Measurements from ENCODE around the gene SCAANT1. TPM values are rescaled to one million over a fixed set of nuclear protein-coding genes. Genes with fewer than 3 reads are reported as not detected.

The SCAANT1 gene
- total RNA-seq, 1 experiment from 2014 or later: not detected

- Histone ChIP-seq H2AFZ (ENCODE audit: low read length) (no peak overlapping the region), H3K27me3 (ENCODE audit: insufficient read depth, low read length) (no peaks in the 10 kb centered on the region), H3K4me1 (ENCODE audit: insufficient read depth, low read length) (no peaks in the 10 kb centered on the region; the same call in 1 of the 2 replicates), H3K23me2 (ENCODE audit: insufficient read length, low read depth, low read length, poor library complexity, severe bottlenecking) (no peaks in the 10 kb centered on the region), H3T11ph (ENCODE audit: low read length) (no peak overlapping the region), H2AK5ac (ENCODE audit: insufficient read length, low read length) (no peak overlapping the region), H3K79me1 (ENCODE audit: insufficient read depth, low read depth, low read length, poor library complexity, severe bottlenecking) (no peaks in the 10 kb centered on the region), H3K56ac (ENCODE audit: insufficient read length, low read depth, low read length) (no peak overlapping the region), H3K14ac (ENCODE audit: insufficient read depth, low read length) (no peak overlapping the region), H3K4me2 (ENCODE audit: insufficient read depth, insufficient read length, low read length) (no peak overlapping the region), H2BK20ac (ENCODE audit: low read depth, low read length, poor library complexity, severe bottlenecking) (no peak overlapping the region), H3K9ac (ENCODE audit: extremely low read depth, insufficient read length, low read length) (no peak overlapping the region), H4K5ac (ENCODE audit: insufficient read length, low read depth, low read length) (no peak overlapping the region), H3K79me2 (ENCODE audit: insufficient read depth, low read length) (no peaks in the 10 kb centered on the region), H2BK15ac (ENCODE audit: low read depth, low read length) (no peak overlapping the region), H3K23ac (ENCODE audit: insufficient read length, low read depth, low read length) (no peak overlapping the region), H2BK5ac (ENCODE audit: insufficient read length, low read length) (no peak overlapping the region), H2BK120ac (ENCODE audit: low read depth, low read length, poor library complexity, severe bottlenecking) (no peak overlapping the region), H4K8ac (replicated peaks; ENCODE audit: insufficient read length, low read depth, low read length) (no peak overlapping the region), H3K18ac (ENCODE audit: insufficient read length, low read depth, low read length) (no peak overlapping the region), H2BK12ac (ENCODE audit: insufficient read length, low read depth, low read length) (no peak overlapping the region), H3K4ac (ENCODE audit: low read depth, low read length) (no peak overlapping the region), H4K91ac (ENCODE audit: insufficient read length, low read depth, low read length) (no peak overlapping the region), H4K20me1 (ENCODE audit: control insufficient read depth, insufficient read depth, insufficient read length) (no peaks in the 10 kb centered on the region), H3K27ac (ENCODE audit: insufficient read length, low read depth, low read length) (no peak overlapping the region), H3K9me3 (ENCODE audit: control insufficient read depth, low read depth, low read length) (no peaks in the 10 kb centered on the region)
- Mint-ChIP-seq H3K9me3 (no peaks in the 10 kb centered on the region), H3K27ac (no peak overlapping the region), H3K4me3 (no peak overlapping the region), H3K27me3 (ENCODE audit: low read depth) (no peaks in the 10 kb centered on the region), H3K36me3 (ENCODE audit: insufficient read depth in 1 of 3, low read depth in 3 of 3) (no peaks in the 10 kb centered on the region), H3K4me1 (peaks cover 27% of the 10 kb centered on the region in 2 experiments)
- TF ChIP-seq, protein P1, sequence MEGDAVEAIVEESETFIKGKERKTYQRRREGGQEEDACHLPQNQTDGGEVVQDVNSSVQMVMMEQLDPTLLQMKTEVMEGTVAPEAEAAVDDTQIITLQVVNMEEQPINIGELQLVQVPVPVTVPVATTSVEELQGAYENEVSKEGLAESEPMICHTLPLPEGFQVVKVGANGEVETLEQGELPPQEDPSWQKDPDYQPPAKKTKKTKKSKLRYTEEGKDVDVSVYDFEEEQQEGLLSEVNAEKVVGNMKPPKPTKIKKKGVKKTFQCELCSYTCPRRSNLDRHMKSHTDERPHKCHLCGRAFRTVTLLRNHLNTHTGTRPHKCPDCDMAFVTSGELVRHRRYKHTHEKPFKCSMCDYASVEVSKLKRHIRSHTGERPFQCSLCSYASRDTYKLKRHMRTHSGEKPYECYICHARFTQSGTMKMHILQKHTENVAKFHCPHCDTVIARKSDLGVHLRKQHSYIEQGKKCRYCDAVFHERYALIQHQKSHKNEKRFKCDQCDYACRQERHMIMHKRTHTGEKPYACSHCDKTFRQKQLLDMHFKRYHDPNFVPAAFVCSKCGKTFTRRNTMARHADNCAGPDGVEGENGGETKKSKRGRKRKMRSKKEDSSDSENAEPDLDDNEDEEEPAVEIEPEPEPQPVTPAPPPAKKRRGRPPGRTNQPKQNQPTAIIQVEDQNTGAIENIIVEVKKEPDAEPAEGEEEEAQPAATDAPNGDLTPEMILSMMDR (conservative IDR thresholded peaks at IDR 0.05): no peak
- no CpG with 5 or more reads among the region's 4 CpGs for WGBS (ENCODE audit: extremely low coverage, insufficient read length, low lambda C conversion rate)
- DNase-seq: no peak
Observed at GRCh38 chr3:63940389-63940757, 28.2 kb upstream of the SCAANT1 start.

Measured in H9 (cell line).